ENCODE measurements around the gene LYPD6B.

The LYPD6B gene

DNA sequence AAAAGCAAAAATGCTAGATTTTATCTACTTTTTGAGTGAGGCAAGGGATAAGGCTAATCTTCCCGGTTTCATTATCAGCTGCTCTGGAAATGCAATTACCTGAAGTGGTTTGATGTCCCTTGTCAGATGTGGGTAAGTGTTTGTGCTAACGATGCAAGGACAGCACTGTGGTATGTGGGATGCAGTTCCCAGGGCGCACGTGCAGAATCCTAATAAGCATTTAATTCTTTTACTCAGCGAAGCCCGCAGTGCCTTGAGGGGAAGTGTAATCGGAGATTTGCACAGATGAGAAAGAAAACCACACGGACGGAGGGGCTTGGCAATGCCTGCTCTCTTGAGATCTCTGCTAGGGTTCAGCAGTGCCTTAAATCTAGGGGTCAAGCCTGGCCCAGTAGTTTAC lies 183.4 kb downstream of the LYPD6B start:
- H3K27ac ChIP-seq (replicated peaks), result no peak overlapping the region
- H3K4me3 ChIP-seq (replicated peaks; ENCODE audit: insufficient read depth, low read length), result no peak overlapping the region
- DNase-seq (ENCODE audit: low read depth in 1 of 2, low spot score in 1 of 2), result no peak
- H3K27me3 ChIP-seq (ENCODE audit: insufficient read depth, poor library complexity, severe bottlenecking), result peaks cover 3% of the 10 kb centered on the region
- TF ChIP-seq POLR2AphosphoS5 (IDR thresholded peaks at IDR 0.05; ENCODE audit: low read depth) (no peak), GABPA (IDR thresholded peaks at IDR 0.05; ENCODE audit: low read depth) (no peak), CTCF (IDR thresholded peaks at IDR 0.05; ENCODE audit: insufficient read depth, low read length) (no peak), SPI1 (IDR thresholded peaks at IDR 0.05; ENCODE audit: borderline replicate concordance, low read depth) (no peak)
- TF ChIP-seq, protein P1, sequence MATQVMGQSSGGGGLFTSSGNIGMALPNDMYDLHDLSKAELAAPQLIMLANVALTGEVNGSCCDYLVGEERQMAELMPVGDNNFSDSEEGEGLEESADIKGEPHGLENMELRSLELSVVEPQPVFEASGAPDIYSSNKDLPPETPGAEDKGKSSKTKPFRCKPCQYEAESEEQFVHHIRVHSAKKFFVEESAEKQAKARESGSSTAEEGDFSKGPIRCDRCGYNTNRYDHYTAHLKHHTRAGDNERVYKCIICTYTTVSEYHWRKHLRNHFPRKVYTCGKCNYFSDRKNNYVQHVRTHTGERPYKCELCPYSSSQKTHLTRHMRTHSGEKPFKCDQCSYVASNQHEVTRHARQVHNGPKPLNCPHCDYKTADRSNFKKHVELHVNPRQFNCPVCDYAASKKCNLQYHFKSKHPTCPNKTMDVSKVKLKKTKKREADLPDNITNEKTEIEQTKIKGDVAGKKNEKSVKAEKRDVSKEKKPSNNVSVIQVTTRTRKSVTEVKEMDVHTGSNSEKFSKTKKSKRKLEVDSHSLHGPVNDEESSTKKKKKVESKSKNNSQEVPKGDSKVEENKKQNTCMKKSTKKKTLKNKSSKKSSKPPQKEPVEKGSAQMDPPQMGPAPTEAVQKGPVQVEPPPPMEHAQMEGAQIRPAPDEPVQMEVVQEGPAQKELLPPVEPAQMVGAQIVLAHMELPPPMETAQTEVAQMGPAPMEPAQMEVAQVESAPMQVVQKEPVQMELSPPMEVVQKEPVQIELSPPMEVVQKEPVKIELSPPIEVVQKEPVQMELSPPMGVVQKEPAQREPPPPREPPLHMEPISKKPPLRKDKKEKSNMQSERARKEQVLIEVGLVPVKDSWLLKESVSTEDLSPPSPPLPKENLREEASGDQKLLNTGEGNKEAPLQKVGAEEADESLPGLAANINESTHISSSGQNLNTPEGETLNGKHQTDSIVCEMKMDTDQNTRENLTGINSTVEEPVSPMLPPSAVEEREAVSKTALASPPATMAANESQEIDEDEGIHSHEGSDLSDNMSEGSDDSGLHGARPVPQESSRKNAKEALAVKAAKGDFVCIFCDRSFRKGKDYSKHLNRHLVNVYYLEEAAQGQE (IDR thresholded peaks at IDR 0.05; ENCODE audit: insufficient replicate concordance, low read depth), result no peak

- Histone ChIP-seq H3K27ac (replicated peaks) (no peak overlapping the region), H3K4me3 (replicated peaks; ENCODE audit: insufficient read depth, low read length) (no peak overlapping the region), H3K27me3 (ENCODE audit: insufficient read depth, poor library complexity, severe bottlenecking) (peaks cover 3% of the 10 kb centered on the region)
- no peak for DNase-seq (ENCODE audit: low read depth in 1 of 2, low spot score in 1 of 2)
- no peak for TF ChIP-seq CTCF (IDR thresholded peaks at IDR 0.05; ENCODE audit: insufficient read depth, low read length)
Measured at GRCh38 chr2:149223472-149224095, 185.1 kb downstream of the LYPD6B start.

GRCh38 chr2:149224543-149224942 lies 186.0 kb downstream of the LYPD6B start:
- no peak overlapping the region for H3K27ac ChIP-seq (replicated peaks)
- TF ChIP-seq GABPA (IDR thresholded peaks at IDR 0.05; ENCODE audit: low read depth), result no peak
- no peak for TF ChIP-seq SPI1 (IDR thresholded peaks at IDR 0.05; ENCODE audit: borderline replicate concordance, low read depth)
- TF ChIP-seq CTCF (IDR thresholded peaks at IDR 0.05; ENCODE audit: insufficient read depth, low read length), result no peak
- no peak for DNase-seq (ENCODE audit: low read depth in 1 of 2, low spot score in 1 of 2)

DNA sequence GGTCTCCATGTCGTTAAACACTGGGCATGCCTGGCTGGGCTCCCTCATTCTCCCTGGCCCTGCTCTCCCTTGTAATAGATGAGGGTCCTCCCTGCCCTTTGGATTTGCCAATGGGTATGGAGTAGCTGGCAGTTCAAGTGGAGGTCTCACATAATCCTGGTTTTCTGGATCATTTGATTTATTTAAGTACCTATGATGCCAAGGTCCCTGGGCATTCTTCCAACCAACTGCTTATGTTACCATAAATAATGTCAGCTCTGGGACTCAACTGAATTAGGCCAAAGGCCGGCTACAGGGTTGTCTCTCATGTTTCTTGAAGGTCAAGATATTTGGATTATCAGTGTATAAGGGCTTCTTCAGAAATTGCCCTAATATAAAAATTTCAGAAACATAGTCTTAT lies 186.9 kb downstream of the LYPD6B start:
- Histone ChIP-seq H3K27ac (replicated peaks) (no peak overlapping the region), H3K4me3 (replicated peaks; ENCODE audit: insufficient read depth, low read length) (no peak overlapping the region), H3K27me3 (ENCODE audit: insufficient read depth, poor library complexity, severe bottlenecking) (peaks cover 3% of the 10 kb centered on the region)
- TF ChIP-seq POLR2AphosphoS5 (IDR thresholded peaks at IDR 0.05; ENCODE audit: low read depth), result no peak
- TF ChIP-seq CTCF (IDR thresholded peaks at IDR 0.05; ENCODE audit: insufficient read depth, low read length), result no peak
- no peak for TF ChIP-seq SPI1 (IDR thresholded peaks at IDR 0.05; ENCODE audit: borderline replicate concordance, low read depth)
- TF ChIP-seq GABPA (IDR thresholded peaks at IDR 0.05; ENCODE audit: low read depth), result no peak
- TF ChIP-seq, protein P1 (IDR thresholded peaks at IDR 0.05; ENCODE audit: insufficient replicate concordance, low read depth), result no peak
- DNase-seq (ENCODE audit: low read depth in 1 of 2, low spot score in 1 of 2), result no peak

More at GRCh38 chr2:149224543-149224942, 186.0 kb downstream of the LYPD6B start:
- H3K4me3 ChIP-seq (replicated peaks; ENCODE audit: insufficient read depth, low read length), result no peak overlapping the region
- H3K27me3 ChIP-seq (ENCODE audit: insufficient read depth, poor library complexity, severe bottlenecking), result peaks cover 3% of the 10 kb centered on the region

Measured in HL-60 (cell line).